ENCODE measurements around the gene RAPGEFL1. TPM values are rescaled to one million over a fixed set of nuclear protein-coding genes. Genes with fewer than 3 reads are reported as not detected.
A peak's percentile ranks its signal among the peaks of the same experiment; 100 is the strongest.
"Not testable (repeated sequence)": the region's sequence is repeated elsewhere in the genome, so short reads cannot be mapped to it uniquely, and the experiment has no call there.

The RAPGEFL1 gene
- total and polyA plus RNA-seq, 2 donors from 2014 or later = 0.99 to 4.3 TPM

- intact Hi-C loops (cut with DNase I) = no loop called here
- H3K9ac ChIP-seq (ENCODE audit: low read length in 3 of 3) = no peak overlapping the region
- no peaks in the 10 kb centered on the region for H3K27me3 ChIP-seq (ENCODE audit: control insufficient read depth, insufficient read depth, low read length)
- peaks cover 0 to 7% (median 4%) of the 10 kb centered on the region in 3 donors for H3K4me1 ChIP-seq (ENCODE audit: control insufficient read depth in 2 of 3, insufficient read depth in 2 of 3, low read depth in 1 of 3, low read length in 3 of 3)
- FAIRE-seq (no peak), DNase-seq (no peak)
- peak overlapping the region; percentile 3 to 76 for H3K27ac ChIP-seq (ENCODE audit: low read depth in 2 of 2, low read length in 2 of 2)
- no peaks in the 10 kb centered on the region for H3K36me3 ChIP-seq (ENCODE audit: control insufficient read depth in 2 of 3, insufficient read depth in 3 of 3, low read length in 3 of 3)
- H3K9me3 ChIP-seq (ENCODE audit: control insufficient read depth in 2 of 3, insufficient read depth in 1 of 3, low read length in 3 of 3) = no peaks in the 10 kb centered on the region
- no peak for TF ChIP-seq CTCF (IDR thresholded peaks at IDR 0.05; ENCODE audit: borderline replicate concordance, extremely low read depth, insufficient read depth)
- peak overlapping the region in 1 of 3 donors; percentile 41 for H3K4me3 ChIP-seq (ENCODE audit: low read length in 3 of 3)
Measured at GRCh38 chr17:40224718-40225550, 47.7 kb downstream of the RAPGEFL1 start.

GRCh38 chr17:40229146-40229545 is 51.9 kb downstream of the RAPGEFL1 start:
- H3K27me3 ChIP-seq (ENCODE audit: control insufficient read depth, insufficient read depth, low read length); H3K4me1 ChIP-seq (ENCODE audit: control insufficient read depth in 2 of 3, insufficient read depth in 2 of 3, low read depth in 1 of 3, low read length in 3 of 3); H3K36me3 ChIP-seq (ENCODE audit: control insufficient read depth in 2 of 3, insufficient read depth in 3 of 3, low read length in 3 of 3); FAIRE-seq; H3K4me3 ChIP-seq (ENCODE audit: low read length in 3 of 3); H3K9ac ChIP-seq (ENCODE audit: low read length in 3 of 3); intact Hi-C loops (cut with DNase I); DNase-seq; H3K27ac ChIP-seq (ENCODE audit: low read depth in 2 of 2, low read length in 2 of 2); H3K9me3 ChIP-seq (ENCODE audit: control insufficient read depth in 2 of 3, insufficient read depth in 1 of 3, low read length in 3 of 3): not testable (repeated sequence)

GRCh38 chr17:40230670-40231069 is 53.4 kb downstream of the RAPGEFL1 start:
- Histone ChIP-seq H3K27me3 (ENCODE audit: control insufficient read depth, insufficient read depth, low read length) (no peaks in the 10 kb centered on the region), H3K4me1 (ENCODE audit: control insufficient read depth in 2 of 3, insufficient read depth in 2 of 3, low read depth in 1 of 3, low read length in 3 of 3) (no peaks in the 10 kb centered on the region), H3K36me3 (ENCODE audit: control insufficient read depth in 2 of 3, insufficient read depth in 3 of 3, low read length in 3 of 3) (peaks cover 0 to 4% (median 0%) of the 10 kb centered on the region in 3 donors), H3K27ac (ENCODE audit: low read depth in 2 of 2, low read length in 2 of 2) (no peak overlapping the region), H3K4me3 (ENCODE audit: low read length in 3 of 3) (no peak overlapping the region), H3K9me3 (ENCODE audit: control insufficient read depth in 2 of 3, insufficient read depth in 1 of 3, low read length in 3 of 3) (no peaks in the 10 kb centered on the region), H3K9ac (ENCODE audit: low read length in 3 of 3) (no peak overlapping the region)
- DNase-seq (no peak), FAIRE-seq (no peak)
- TF ChIP-seq CTCF (IDR thresholded peaks at IDR 0.05; ENCODE audit: borderline replicate concordance, extremely low read depth, insufficient read depth) = no peak
- intact Hi-C loops (cut with DNase I) = no loop called here

GRCh38 chr17:40231928-40232327 is 54.7 kb downstream of the RAPGEFL1 start:
- H3K27ac ChIP-seq (ENCODE audit: low read depth in 2 of 2, low read length in 2 of 2); H3K36me3 ChIP-seq (ENCODE audit: control insufficient read depth in 2 of 3, insufficient read depth in 3 of 3, low read length in 3 of 3); H3K9me3 ChIP-seq (ENCODE audit: control insufficient read depth in 2 of 3, insufficient read depth in 1 of 3, low read length in 3 of 3); H3K4me1 ChIP-seq (ENCODE audit: control insufficient read depth in 2 of 3, insufficient read depth in 2 of 3, low read depth in 1 of 3, low read length in 3 of 3); DNase-seq; H3K4me3 ChIP-seq (ENCODE audit: low read length in 3 of 3); H3K9ac ChIP-seq (ENCODE audit: low read length in 3 of 3); intact Hi-C loops (cut with DNase I); FAIRE-seq; H3K27me3 ChIP-seq (ENCODE audit: control insufficient read depth, insufficient read depth, low read length): not testable (repeated sequence)
